Activated CD4-positive, alpha-beta T cell treated with anti-CD3 and anti-CD28 coated beads for 4 hours (primary cell): ENCODE measurements around the gene SUCLG2.

Experiments
- DNase-seq, 2 donors: peaks; one replicate each; pipeline ENCODE4 v3.0.0-alpha.2; 2020

SUCLG2 gene, protein sequence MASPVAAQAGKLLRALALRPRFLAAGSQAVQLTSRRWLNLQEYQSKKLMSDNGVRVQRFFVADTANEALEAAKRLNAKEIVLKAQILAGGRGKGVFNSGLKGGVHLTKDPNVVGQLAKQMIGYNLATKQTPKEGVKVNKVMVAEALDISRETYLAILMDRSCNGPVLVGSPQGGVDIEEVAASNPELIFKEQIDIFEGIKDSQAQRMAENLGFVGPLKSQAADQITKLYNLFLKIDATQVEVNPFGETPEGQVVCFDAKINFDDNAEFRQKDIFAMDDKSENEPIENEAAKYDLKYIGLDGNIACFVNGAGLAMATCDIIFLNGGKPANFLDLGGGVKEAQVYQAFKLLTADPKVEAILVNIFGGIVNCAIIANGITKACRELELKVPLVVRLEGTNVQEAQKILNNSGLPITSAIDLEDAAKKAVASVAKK

DNA sequence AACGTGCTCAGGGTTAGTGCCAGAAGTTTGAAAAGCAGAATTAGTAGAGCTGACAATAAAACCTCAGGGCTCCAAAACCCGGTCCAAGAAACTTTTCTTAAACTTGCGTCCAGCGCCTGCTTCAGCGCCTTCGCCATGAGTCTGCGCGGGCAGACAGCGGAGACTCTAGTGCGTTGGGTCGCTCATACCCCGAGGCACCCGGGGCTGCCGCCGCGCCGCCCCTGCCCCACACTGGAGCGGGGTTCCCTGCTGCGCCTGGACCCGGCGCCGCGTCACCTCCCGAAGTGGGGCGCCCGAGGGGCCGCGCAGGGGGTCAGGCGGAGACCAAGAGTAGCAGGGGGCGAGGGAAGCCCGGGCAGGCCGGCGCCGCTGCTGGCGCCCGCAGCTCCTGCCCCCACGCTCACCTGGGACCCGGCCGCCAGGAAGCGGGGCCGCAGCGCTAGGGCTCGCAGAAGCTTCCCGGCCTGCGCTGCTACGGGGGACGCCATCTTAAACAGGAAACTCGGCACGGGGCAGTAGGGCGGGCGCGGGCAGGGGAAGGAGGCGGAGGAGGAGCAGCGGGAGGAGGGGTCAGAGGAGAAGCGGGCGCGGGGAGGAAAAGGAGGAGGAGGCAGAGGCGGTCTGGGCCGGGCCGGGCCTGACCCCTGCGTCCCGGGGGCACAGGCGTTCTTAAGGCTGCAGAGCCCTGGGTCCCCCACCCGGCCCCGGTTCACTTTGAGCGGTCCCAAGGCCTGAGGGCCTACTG is at the start of gene SUCLG2:
Gene SUCLG2 (minus strand): TSS at position 514 of the 745 bp plus-strand sequence. CDS start 26 bp downstream, at position 488.
- DNase-seq: peak; percentile 82 to 83

DNA sequence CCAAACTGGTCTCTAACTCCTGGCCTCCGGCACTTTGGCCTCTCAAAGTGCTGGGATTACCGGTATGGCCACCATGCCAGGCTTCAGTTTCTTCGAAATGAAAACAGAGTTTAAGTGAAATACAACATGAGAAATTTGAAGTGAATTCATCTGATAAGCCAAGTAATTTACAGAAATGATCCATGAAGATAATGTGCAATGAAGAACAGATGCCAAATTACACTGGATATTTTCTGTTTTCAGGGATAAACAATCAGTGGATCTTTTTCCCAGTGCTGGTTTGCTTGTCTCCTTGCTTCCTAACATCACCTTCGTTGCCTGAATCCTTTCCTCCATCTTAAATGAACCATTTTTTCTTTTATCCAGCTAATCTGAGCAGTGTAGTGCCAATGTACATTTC is 46.2 kb upstream of the SUCLG2 start:
- no peak for DNase-seq

DNA sequence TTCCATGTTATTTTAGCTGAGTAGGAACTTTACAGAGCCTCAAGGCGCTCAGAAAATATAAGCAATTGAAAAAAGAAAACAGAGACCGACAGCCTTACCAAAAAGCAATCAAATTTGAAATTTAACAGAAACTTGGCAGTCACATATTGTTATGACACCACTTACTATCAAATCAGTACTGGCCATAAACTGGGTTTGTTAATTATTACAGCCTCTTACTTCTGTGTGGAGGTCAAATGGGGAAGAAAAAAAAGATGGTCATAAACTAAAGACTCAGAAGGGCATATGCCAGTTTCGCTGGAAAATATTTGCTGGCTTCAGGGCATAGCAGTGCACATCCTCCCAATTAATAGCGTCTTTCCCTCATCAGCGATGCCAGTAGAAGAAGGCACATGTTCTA is 45.5 kb upstream of the SUCLG2 start:
- DNase-seq: no peak

DNA sequence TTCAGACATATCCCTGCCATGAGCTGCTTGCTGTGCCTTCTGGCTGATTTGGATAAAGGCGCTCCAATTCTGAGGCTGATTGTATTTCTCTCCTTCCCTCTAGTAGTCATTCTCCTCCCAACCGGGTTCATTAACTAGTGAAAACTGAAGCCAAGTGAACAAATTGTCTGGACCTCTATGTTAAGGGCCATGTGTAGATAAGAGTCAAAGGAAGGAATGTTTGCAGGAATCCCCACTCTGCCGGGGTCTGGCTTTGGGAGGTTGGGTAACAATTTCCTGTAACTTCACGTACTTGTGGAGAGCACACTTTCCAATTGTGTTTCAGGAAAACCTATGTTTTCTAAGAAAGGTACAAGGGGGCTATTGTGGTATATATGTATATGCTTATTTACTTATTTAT is 38.2 kb upstream of the SUCLG2 start:
- DNase-seq: no peak

DNA sequence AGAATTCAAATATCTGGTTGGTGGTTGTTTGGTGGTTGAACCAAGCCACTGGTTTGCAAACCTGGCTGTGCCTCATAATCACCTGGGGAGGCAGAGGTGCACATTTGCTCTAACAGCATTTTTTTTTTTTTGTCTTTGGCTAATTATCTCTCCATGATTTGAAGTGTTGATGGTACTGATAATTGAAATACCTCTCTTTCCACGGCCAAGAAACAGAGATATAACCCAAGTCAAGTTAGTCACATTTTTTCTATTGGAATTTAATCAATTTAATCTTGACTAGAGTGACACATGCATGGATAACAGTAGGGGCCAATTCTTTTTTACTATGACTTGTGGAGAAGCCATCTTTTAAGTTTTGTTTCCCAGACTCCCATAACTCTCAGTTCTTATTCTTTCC is 37.5 kb upstream of the SUCLG2 start:
- no peak for DNase-seq

DNA sequence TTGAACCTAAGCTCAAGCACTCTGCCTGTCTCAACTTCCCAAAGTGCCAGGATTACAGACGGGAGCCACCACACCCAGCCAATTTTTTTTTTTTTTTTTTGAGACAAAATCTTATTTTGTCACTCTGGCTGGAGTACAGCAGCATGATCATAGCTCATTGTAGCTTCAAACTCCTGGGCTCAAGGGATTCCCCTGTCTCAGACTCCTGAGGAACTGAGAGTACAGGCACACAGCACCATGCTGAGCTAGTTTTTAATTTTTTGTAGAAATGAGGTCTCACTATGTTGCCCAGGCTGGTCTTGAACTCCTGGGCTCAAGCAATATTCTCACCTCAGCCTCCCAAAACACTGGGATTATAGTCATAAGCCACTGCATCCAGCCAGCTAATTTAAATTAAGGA is 36.8 kb upstream of the SUCLG2 start:
- no peak for DNase-seq

DNA sequence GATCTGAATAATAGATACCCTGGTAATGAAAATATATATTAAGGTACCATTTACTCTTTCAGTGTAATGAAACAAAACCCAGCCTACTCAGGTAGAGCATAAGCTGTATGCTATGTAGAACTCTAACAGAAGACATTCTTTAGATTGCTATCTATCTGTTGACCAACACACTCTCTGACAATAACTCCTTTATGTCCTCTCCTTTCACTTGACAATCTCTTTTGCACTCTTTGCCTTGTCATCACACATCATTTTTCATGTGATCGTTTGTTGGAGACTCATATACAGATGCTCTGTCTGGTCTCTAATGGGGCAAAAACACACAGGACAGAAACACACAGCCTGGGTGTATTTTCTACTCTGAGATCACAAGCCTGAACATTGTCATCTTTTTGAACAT is 35.4 kb upstream of the SUCLG2 start:
- DNase-seq: no peak

DNA sequence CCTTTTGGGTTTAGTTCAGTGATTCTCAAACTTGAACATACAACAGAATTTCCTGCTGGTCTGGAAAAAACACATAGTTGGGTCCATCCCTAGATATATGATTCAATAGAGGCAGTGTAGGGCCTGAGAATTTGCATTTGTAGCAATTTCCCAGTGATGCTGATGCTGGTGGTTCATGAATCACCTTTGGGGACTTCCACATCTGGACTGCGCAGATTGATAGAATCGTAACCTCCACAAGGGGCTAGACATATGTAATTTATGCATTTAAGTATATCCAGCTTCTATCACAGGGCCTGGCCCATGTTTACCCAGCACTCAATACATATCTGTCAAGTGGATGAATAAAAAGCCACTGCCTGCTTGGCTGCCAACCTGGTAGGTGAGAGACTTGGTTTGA is 33.8 kb upstream of the SUCLG2 start:
- no peak for DNase-seq

DNA sequence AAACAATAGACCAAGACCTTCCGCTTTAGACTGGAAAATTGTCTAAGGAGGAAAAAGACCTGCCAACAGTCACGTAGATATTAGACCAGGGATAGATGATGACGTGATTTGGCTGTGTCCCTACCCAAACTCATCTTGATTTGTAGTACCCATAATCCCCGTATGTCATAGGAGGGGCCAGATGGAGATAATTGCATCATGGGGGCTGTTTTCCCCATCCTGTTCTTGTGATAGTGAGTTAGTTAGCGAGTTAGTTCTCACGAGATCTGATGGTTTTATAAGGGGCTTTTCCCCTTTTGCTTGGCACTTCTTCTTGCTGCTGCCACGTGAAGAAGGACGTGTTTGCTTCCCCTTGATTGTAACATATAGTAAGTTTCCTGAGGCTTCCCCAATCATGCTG is 31.7 kb upstream of the SUCLG2 start:
- DNase-seq: no peak

DNA sequence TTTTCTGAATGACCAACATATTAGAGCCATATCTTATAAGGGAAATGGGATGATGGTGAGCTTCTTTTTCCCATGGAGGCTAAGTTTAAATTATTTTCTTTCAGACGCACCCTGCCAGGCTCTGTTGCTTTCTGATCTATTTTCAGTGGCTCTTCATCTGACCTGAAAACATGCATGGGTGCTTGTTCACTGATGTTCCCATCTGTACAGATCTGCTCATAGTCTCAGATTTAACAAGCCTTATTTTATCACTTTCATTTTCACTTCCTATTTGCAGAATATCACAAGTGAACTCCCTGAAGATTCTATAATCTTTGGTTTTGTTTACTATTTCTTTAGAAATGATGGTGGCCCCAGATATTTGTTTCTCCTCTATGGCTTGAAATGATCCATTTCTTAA is 31.1 kb upstream of the SUCLG2 start:
- DNase-seq: no peak

DNA sequence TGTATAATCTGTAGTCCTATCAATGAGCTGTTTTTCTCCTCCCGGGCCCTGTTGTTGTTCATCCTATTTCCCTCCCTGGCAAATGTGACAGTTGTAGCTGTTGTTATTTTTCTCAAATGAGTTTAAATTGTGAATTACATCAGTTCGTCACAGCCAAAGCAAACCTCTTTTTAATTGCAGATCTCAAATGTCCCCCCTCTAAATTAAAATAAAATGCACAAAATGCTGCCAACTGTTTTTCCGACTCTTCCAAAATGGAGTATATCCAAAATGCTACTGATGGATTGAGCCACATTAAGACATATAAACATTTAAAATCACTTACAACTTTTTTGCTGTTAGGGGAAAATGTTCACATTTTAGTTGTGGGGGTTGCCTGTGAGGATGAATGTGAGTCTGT is 29.8 kb upstream of the SUCLG2 start:
- DNase-seq: no peak

DNA sequence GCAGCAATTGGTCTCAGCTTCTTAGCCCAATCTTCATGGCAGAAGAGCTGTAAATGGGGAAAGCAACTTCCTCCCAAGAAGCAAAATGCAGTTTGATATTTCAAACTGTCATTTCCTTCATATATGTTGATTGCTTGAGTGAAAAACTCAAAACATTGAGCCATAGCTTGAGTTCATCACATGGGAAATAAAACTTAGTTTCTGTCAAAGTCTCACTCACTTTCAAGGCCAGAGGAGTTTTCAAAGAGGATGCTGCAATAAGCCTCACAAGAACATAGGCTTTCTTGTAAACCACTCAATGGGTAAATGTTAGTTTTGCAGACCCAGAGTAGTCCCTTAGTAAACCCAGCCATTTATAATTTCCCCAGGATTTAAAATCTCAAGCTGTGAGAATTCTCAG is 29.1 kb upstream of the SUCLG2 start:
- no peak for DNase-seq

DNA sequence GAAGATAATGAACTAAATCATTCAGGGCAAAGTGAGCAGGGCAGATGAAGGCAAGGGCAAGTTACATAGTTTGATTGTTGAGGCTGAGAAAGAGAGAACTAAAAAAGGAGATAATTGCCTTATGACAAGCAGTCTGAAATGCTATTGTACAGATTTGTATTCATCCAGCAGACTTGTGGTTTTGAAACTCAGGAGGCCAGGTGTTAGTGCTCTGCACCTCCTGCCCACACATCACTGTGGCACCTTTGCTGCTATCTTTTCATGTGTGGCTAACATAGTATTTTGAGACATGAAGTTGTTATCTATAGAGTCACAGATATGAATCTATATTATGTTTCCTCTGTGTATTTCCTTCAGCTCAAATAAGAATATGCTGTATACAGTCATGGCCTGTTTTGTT is 24.3 kb upstream of the SUCLG2 start:
- no peak for DNase-seq

DNA sequence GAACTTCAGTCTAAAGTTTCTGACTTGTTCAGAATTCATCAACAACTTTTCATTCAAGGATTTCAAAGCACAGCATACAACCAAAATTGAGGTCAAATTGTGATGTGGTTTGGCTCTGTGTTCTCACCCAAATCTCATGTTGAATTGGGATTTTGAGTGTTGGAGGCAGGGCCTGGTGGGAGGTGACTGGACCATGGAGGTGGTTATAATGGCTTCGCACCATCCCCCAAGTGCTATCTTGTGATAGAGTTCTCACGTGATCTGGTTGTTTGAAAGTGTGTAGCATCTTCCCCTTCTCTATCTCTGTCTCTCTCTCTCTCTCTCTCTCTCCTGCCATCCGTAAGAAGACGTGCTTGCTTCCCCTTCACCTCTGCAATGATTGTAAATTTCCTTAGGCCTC is 19.6 kb upstream of the SUCLG2 start:
- DNase-seq: no peak

DNA sequence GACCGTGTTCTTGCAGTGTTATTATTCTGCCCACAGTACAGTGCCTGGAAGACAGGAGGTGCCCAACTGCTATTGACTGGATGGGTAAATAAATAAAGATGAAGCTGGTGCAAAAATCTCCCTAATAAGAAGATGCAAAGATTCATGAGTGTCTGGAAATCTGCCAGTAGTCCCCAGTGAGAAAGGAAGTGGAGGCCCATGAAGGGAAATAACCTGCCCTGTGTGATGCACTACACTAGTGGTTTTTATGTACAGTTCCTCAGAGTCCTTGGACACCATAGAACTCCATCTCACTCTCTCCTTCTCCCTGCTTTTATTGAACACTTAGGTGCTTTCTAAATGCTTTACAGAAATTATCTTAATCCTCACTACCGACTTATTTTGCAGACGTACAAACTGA is 8.3 kb upstream of the SUCLG2 start:
- no peak for DNase-seq

DNA sequence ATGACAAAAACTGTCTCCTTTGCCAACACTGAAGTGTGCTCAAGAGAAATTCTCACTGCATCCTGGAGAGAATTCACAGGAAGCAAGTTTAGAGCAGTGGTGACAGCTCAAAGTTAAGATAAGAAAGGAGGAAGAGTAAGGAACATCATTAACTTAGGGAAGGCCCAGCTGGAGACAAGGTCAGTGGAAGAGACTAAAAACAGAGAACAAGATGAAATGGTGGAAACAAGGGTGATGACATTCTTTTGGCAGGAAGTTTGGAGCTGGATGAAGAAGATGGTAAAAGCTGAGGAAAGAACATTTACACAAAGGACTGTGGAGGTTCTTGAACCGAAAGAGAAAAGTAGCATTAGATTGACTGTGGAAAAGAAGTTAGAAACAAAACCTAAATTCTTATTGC is 6.7 kb upstream of the SUCLG2 start:
- no peak for DNase-seq

DNA sequence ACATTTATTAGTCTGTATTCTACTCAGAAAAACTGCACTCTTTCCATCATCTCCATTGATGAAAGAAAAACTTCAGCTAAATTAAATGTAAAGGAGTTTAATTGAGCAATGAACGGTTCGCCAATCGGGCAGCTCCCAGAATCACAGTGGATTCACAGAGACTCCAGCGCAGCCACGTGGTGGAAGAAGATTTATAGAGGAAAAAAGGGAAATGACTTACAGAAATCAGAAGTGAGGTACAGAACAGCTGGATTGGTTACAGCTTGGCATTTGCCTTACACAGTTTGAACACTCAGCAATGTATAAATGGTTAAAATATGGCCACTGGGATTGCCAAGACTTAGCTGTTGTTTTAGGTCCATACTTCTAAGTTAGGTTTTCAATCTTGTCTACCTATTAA is 2.8 kb upstream of the SUCLG2 start:
- DNase-seq: no peak

DNA sequence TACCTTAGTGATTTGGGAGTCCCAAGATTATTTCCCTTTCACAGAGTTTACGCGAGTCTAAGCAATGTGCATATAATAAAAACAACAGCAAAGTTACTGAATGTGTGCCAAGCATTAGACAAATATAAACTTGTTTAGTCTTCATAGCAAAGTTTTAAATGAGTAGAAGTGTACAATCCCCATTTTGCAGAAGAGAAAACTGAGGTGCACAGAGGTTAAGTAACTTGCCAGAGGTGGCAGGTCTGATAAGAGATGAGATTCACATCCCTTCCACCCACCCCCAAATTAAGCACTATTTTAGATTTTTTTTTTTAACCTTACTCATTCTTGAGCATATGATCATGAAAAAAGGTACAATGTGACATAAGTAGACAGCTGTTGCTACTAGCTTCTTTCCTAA is 2.2 kb upstream of the SUCLG2 start:
- DNase-seq: no peak

DNA sequence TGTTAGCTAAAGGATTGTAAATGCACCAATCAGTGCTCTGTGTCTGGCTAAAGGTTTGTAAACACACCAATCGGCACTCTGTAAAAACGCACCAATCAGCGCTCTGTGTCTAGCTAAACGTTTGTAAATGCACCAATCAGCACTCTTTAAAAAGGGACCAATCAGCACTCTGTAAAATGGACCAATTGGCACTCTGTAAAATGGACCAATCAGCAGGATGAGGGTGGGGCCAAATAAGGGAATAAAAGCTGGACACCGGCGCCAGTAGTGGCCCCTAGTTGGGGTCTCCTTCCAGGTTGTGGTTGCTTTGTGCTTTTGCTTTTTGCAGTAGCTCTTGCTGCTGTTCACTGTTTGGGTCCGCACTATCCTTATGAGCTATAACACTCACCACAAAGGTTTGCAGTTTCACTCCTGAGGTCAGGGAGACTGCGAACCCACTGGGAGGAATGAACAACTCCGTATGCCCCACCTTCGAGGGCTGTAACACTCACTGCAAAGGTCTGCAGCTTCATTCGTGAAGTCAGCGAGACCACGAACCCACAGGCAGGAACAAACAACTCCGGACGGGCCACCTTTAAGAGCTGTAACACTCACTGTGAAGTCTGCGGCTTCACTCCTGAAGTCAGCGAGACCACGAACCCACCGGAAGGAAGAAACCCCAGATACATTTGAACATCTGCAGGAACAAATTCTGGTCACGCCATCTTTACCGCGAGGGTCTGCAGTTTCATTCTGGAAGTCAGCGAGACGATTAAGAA is 1.1 kb upstream of the SUCLG2 start:
- peak; percentile 53 to 60 for DNase-seq

DNA sequence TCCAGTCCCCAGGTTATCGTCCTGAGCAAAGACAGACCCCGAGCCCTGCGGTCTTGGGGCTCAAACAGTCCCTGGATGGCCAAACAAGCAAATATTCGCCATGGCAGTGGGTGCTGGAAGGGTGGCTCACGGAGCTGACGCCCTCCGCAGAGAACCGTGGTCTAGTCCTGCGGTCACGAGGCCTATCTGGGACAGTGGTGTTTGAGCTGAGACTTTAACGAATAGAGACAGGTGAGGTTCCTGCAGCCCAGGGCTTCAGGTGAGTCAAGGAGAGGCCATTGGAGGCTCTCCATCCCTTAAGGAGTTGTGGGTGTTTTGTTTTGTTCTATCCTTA is 399 bp upstream of the SUCLG2 start:
- DNase-seq: no peak

DNA sequence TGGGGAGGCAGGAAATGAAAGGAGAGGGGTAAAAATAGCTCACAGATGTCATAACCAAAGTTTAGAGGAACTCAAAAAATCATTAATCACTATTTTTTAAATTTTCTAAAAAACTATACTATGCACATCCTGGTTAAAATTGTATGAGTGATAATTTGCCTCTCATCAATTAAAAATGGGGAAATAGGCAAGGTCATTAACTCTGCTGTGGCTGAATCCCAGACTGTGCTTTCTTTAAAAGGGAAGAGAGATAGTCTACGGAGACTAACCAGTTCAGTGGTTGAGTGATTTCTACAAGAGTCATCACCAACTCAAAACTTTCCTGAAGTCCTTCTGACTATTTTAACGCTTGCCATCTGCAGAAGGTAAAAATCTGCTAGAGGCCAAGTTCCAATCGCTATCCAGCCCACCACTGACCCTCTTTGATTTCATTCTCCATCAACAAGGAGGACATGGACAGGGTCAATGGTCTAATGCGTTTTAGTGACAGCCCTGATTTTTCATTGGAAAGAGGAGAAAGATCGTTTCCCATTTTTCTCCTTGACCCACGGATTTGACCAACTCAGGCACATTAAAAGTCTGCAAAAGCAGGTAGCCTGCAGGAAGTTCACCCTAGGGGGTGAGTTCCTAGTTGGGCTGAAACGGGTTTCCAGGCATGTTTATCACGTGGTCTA is 850 bp downstream of the SUCLG2 start:
- DNase-seq: no peak

DNA sequence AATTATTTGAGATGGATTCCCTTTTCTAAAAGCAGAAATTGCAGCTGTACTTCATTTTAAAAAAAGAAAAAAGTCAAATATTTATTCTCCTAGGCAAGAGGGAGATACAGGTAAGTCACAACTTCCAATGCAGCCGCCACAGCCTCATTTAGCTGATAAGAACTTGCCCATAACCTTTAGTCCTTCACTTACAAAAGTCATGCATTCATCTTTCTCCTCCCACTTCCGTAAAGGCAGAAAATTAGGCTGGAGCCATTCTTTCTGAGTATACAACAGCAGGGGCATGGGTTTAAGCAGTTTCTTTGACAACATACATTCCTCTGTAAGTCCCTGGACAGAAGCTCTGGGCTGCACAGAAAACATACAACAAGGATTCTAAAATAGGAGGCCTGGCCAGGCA is 4.3 kb downstream of the SUCLG2 start:
- DNase-seq: no peak

DNA sequence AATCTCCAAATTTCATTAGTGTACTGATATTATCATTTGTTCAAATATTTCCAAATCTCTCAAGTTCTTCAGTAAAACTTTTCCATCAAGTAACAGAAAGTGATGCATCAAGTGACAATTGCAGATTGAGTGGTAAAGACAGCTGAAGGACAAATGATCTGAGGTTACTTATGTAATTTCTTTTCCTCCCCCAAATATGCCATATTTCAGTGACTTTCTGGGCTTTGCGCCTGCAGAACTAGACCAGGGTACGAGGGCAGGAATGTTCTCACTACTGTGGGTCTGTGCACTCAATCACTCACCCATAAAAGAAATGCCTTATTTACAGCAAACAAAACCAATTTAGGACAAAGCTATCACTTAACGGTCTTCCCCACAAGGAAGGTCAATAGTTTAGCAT is 4.7 kb downstream of the SUCLG2 start:
- no peak for DNase-seq
